Stimulated activated CD8-positive, alpha-beta memory T cell treated with anti-CD3 and anti-CD28 coated beads, Interleukin-12 subunit alpha, Interleukin-12 subunit beta, amount 100 ng/mL, for 24 hours (primary cell): ENCODE results near the gene TBCD.
A peak's percentile ranks its signal among the peaks of the same experiment; 100 is the strongest.
"Not testable (repeated sequence)": the region's sequence is repeated elsewhere in the genome, so short reads cannot be mapped to it uniquely, and the experiment has no call there.

Source experiments
- DNase-seq: peaks from one replicate; pipeline ENCODE4 v3.0.0-alpha.2; 2020; ENCODE audit errors: extremely low read depth

TBCD gene

DNA sequence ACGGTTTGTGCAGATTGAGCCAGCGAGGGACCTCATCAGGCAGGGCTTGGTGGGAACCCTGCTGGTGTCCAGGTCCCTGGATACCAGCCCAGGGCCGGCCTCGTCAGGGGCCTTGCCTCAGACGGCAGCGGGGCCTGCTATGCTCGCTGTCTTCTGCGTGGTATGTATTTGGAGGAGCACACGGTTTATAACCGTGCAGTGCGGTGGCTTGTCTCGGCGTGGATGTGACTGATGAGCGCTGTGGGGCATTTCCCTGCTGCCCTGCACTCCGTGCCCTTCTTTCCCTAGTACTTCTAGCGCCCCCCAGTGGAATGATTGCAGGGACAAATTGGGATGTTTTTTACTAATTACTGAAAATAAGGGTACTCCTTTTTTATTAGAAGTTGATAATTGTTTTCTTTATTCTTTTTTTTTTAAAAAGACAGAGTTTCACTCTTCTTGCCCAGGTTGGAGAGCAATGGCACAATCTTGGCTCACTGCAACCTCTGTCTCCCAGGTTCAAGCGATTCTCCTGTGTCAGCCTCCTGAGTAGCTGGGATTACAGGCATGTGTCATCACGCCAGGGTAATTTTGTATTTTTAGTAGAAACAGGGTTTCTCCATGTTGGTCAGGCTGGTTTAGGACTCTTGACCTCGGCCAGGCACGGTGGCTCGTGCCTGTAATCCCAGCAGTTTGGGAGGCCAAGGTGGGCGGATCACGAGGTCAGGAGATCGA, 15.3 kb downstream of the TBCD start:
- DNase-seq, result no peak

- no peak for DNase-seq
These were observed 17.2 kb downstream of the TBCD start for GRCh38 chr17:82769041-82769440.

DNA sequence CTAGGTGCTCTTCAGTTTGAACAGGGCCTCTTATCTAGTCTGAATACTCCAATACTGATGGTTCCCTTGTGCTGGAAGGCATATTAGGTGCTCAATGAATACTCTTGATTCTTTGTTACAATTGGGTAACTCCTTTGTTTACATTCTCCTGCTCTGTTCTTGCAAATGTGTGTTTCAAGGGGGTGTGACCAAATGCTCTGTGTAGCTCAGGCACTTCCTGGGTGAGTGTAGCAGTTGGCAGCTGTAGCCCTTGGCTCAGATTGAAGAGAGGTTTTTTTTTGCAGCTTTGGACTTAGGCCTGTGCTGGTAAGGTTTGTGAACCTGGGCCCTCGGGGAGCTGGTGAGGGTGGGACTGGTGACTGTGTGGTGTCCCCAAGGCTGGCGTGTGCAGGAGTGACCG, 20.2 kb downstream of the TBCD start:
- no peak for DNase-seq

GRCh38 chr17:82774456-82774855, 22.6 kb downstream of the TBCD start:
- DNase-seq, result not testable (repeated sequence)

GRCh38 chr17:82775001-82775823, 23.3 kb downstream of the TBCD start:
- no peak for DNase-seq

- no peak for DNase-seq
These were observed 24.6 kb downstream of the TBCD start for GRCh38 chr17:82776454-82776853.

- not testable (repeated sequence) for DNase-seq
These were observed 26.0 kb downstream of the TBCD start for GRCh38 chr17:82777778-82778375.

DNA sequence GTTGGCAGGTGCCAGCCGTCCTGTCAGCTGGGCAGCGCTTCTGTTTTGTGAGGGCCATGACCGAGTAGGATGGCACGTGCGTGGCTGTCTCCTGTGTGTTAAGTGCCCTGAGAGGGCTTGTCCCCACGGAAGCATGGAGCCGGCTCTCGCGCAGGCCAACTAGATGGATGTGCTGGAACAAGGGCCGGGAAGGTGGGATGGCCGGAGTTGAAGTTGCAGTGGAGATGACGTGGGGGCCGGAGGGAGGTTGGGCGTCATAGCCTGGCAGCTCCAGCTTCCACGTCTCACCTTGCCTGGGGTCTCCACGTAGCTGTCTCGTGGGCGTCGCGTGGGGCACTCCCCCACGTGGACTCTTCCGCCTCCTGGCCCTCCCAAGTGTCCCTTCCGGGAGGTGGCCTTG, 27.7 kb downstream of the TBCD start:
- DNase-seq, result no peak

DNA sequence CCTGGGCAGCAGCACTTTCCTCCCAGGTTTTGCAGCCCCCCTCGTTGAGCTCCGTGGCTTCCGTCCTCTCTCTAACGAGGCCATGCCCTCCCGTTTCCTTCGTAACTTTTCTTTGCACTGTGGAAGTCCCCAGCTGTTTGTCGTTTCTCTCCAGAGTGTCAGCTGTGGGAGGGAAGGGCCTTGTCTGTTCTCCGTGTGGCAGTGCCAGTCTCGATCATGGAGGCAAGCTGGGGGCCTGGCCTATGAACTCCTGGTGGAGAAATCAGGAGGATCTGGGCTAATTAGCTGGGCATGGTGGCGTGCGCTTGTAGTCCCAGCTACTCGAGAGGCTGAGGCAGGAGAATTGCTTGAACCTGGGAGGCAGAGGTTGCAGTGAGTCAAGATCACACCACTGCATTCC, 28.3 kb downstream of the TBCD start:
- no peak for DNase-seq

GRCh38 chr17:82780971-82781893, 29.4 kb downstream of the TBCD start:
- DNase-seq, result no peak

DNA sequence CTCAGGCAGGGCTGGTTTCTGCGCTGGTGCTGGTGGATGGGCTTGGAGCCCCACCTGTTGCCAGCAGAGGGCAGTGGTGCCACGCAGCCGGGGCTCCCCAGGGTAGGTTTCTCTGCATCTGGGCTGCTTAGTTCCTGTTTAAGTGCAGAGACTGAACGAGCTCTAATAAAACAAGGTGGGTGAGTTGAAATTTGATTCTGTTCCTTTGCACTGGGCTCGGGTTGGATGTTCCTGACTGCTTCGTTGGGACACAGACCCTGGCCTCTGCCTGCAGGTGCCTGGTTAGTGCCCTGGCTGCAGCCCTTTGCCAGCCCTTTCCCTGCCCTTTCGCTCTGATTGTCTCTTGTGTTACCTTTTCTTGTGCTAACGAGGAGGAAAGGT, 30.0 kb downstream of the TBCD start:
- peak; percentile 44 for DNase-seq

DNA sequence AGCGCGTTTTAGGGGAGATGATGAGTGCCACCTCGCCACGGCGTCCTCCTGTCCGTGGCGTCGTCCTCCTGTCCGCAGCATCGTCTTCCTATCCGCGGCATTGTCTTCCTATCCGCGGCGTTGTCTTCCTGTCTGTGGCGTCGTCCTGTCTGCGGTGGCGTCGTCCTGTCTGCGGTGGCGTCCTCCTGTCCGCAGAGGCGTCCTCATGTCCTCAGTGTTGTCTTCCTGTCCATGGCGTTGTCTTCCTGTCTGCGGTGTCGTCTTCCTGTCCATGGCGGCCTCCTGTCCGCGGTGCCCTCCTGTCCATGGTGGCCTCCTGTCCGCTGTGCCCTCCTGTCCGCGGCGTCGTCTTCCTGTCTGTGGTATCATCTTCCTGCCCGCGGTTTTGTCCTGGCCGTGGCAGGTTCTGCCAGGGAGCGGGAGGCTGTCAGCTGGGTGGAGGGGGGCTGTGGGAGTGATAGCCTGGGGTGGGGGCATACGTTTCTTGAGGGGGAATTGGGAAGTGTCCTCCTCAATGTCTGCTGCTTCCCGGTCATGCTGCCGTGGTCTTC, 30.9 kb downstream of the TBCD start:
- DNase-seq, result no peak

GRCh38 chr17:82783498-82783897, 31.6 kb downstream of the TBCD start:
- DNase-seq, result no peak

GRCh38 chr17:82785581-82785980, 33.7 kb downstream of the TBCD start:
- DNase-seq, result not testable (repeated sequence)

DNA sequence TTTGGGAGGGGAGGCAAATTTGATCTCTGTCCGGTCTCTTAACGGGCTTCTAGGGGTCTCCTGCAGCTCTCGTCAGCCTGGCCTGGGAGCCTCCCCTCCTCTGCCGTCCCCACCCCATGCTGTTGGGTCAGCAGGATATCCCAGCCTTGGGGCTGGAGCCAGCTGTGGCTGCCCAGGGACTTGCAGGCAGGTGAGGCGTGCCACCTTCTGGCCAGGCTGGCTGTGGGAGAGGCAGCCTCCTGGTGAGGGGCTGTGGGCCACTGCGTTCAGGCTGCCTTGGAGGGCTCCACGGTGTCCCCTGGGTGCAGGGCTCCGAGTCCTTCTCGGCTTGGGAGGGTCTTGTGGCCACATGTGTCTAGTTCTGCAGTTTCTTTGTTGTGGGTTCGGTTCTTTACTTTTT, 34.6 kb downstream of the TBCD start:
- no peak for DNase-seq

DNA sequence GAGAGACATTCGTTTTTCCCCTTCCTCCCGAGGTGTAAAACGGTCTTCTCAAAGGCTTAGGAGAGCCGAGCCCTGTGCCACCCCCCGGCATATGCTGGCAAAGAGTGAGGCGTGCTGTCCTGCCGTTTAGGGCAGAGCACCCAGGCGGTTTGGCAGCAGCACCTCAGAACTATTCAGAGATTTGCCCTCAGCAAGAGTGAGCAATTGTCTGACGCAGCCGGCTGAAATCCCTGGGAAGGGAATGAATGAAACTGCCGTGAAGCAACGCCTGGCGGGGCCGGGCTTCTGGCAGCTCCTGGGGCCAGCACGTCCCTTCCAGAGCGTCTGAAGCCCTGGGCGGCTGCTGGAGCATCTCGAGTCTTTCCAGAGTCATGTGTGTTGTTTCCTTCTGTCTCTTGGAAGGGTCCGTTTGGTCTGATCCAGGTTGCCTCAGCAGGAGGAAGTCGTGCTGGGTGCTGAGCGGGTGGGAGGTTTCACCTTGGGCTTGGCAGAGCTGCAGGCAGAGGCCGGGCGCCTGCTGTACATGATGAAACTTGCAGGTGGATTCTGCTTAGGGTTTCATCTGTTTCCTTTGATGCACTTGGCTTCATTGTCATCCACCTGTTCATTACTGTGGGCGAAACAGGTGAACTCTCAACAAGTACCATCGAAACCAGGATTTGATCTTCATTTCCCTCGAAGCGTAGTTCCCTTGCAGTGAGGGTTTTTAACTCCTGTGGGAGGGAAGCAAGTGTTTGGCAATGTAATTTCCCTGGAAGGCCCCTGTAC, 35.4 kb downstream of the TBCD start:
- DNase-seq, result no peak

DNA sequence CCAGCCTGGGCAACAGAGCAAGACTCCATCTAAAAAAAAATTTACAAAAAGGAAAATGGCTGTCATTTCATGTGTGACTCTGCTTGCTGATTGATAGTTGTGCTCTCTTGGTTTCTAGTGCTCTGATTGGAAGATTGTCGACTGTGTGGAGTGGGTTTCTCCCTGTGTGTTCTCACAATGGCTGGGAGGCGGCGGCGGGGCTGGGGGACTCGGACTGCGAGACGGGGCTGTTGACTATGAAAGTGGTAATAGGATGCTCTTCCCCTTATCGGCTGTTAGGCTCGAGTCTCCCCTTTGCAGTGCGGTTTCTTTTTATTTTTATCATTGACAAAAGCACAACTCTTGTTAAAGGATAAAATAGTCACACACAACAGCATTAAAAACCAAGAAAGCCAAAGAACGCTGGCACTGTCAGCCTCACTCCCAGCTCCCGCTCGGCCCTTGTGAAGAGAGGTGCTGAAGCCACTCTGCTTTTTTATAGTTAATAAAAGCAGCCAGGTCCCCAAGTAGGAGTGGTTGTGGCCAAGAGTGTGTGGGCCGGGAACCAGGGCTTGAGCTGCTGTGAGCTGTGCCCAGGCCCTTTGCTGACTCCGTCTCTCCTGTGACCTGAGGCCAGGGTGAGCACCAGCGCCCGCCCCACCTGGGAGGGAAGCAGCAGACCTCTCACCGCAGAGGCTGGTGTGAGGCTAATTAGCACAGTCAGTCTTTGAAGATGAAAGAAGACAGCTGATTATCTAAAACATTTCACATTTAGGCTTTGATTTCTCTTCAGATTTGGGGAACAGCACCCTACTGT, 36.5 kb downstream of the TBCD start:
- no peak for DNase-seq

DNA sequence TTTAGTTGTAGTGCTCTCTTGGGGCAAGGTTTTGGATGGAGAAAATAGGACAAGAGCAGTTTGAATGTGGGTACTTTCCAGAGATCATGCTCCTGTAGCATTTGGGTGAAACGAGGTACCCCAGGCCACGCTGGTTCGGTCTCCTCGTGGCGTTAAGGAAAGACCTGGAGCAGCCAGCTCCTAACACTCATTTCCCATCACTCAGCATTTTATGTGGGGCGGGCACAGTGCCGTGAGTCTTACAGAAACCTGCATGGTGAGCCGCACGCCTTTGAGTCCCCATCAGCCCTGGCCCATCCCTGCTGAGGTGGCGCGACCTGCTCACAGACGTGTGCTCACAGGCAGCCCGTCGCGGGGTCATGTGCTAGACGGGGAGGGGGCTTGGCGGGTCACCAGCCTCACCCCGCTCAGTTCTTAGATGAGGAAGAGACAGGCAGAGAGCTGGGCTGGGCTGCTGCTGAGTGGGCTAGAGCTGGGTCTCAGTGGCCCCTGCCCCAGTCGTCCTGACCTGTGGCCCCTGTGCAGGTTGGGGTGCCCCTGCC, 37.3 kb downstream of the TBCD start:
- no peak for DNase-seq

DNA sequence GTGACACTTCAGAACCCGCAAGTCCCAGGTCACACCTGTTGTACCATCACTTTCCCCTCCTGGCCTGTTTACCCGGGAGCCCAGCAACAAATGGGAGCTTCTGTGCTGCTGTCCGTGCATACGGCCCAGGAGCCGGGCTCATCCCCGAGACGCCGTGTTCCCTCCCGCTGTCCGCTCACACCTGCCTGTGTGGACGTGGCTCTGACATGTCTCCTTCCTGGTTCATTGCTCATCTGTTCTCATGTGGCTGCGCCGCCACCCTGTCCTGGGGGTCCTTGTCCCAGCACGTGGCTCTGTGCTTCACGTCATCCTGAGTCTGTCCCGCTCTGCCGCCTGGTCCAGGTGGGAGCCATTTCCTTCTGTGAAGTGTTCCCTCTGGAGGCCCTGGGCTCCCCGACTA, 37.9 kb downstream of the TBCD start:
- DNase-seq, result no peak

DNA sequence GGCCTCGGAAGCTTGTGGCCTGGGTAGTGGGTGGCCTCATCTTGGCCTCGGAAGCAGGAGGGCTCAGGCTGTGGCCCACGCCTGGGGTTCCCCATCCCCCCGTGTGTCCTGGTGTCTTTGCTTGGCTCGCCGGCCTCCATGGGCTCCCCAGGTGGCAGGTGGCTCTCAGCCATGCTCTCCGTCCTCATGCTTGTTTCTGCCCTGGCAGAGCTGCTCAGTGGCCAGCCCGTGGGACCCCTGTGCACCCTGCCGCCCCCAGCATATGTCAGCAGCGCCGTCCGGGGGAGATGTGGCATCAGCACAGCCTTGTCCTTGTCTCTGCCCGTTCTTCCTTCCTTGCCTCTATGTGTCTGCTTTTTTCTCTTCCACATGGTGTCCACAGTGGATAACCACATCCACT, 38.5 kb downstream of the TBCD start:
- no peak for DNase-seq
